22Rv1 (cell line): Measurements from ENCODE around the gene TXNDC11.

ENCODE experiments used
- H3K27ac ChIP-seq: fragments of 450-650 bp; 2 replicates; pipeline ENCODE4 v1.5.1; 2017
- CTCF ChIP-seq: fragments of 450-650 bp; IDR thresholded peaks from 2 replicates; pipeline ENCODE4 v1.5.1; 2017; ENCODE audit warnings: mild to moderate bottlenecking
- ZFX ChIP-seq: fragments of 450-650 bp; IDR thresholded peaks from 2 replicates; pipeline ENCODE4 v1.6.1; 2017; ENCODE audit warnings: antibody characterized with exemption, borderline replicate concordance

The TXNDC11 gene

GRCh38 chr16:11681976-11682654 is 60.5 kb downstream of the TXNDC11 start:
- H3K27ac ChIP-seq: no peak overlapping the region

GRCh38 chr16:11681556-11681955 is 61.1 kb downstream of the TXNDC11 start:
- no peak overlapping the region for H3K27ac ChIP-seq
- TF ChIP-seq CTCF: no peak
- no peak for TF ChIP-seq ZFX

More at GRCh38 chr16:11681976-11682654, 60.5 kb downstream of the TXNDC11 start:
- TF ChIP-seq CTCF (no peak), ZFX (no peak)

GRCh38 chr16:11679941-11680911 is 62.4 kb downstream of the TXNDC11 start:
- TF ChIP-seq ZFX: no peak
- TF ChIP-seq CTCF: no peak
- no peak overlapping the region for H3K27ac ChIP-seq

GRCh38 chr16:11679250-11679649 is 63.4 kb downstream of the TXNDC11 start:
- H3K27ac ChIP-seq: no peak overlapping the region
- TF ChIP-seq CTCF (no peak), ZFX (no peak)

- no peak overlapping the region for H3K27ac ChIP-seq
- TF ChIP-seq ZFX (no peak), CTCF (no peak)
Observed at GRCh38 chr16:11677959-11678881, 64.4 kb downstream of the TXNDC11 start.

GRCh38 chr16:11677451-11677951 is 65.2 kb downstream of the TXNDC11 start:
- no peak for TF ChIP-seq ZFX
- no peak for TF ChIP-seq CTCF
- H3K27ac ChIP-seq: no peak overlapping the region
